IMR-90 (cell line): ENCODE results near the gene CLSTN1. TPM values are rescaled to one million over a fixed set of nuclear protein-coding genes. Genes with fewer than 3 reads are reported as not detected.

Experiments used
- ATAC-seq: fragments of 200-7000 bp; cut with Tn5 transposase; 2 replicates; pipeline ENCODE4 v1.9.1; 2020; ENCODE audit warnings: low read depth, mild to moderate bottlenecking, moderate library complexity
- BruUV-seq: library from RNA; stranded (reverse); fragments of 400-500 nt; replicated peaks from 2 replicates; lab custom pipeline; 2021; lab: Mats Ljungman, UMichigan
- CTCF ChIA-PET: fragments of 300-600 bp; formaldehyde crosslinking; extraction: SDS; loops from one replicate; lab custom pipeline; 2021; ENCODE audit warnings: antibody characterized with exemption; lab: Yijun Ruan, JAX
- POLR2A ChIA-PET: fragments of 300-600 bp; sonication (Branson Sonifier 250); formaldehyde crosslinking; loops from one replicate; lab custom pipeline; 2022; ENCODE audit warnings: antibody characterized with exemption; ENCODE audit not compliant: unreplicated experiment; lab: Charles Lee
- DNase-seq: peaks from one replicate; pipeline ENCODE4 v3.0.0; 2013
- H2AFZ ChIP-seq: replicated peaks from 2 replicates; pipeline ENCODE3; 2013; ENCODE audit warnings: low read length, mild to moderate bottlenecking; ENCODE audit not compliant: poor library complexity
- H2AK5ac ChIP-seq: 2 replicates; pipeline ENCODE4 v1.6.1; 2013; ENCODE audit warnings: low read depth, low read length, inconsistent platforms
- H2AK9ac ChIP-seq: replicated peaks from 2 replicates; pipeline ENCODE3; 2013; ENCODE audit warnings: mild to moderate bottlenecking, low read depth, low read length, moderate library complexity; ENCODE audit not compliant: poor library complexity
- H2BK120ac ChIP-seq: 2 replicates; pipeline ENCODE4 v1.6.1; 2013; ENCODE audit warnings: low read depth, low read length, inconsistent platforms
- H2BK15ac ChIP-seq: 3 replicates; pipeline ENCODE4 v1.6.1; 2013; ENCODE audit warnings: low read depth, low read length, inconsistent platforms
- H2BK20ac ChIP-seq: 2 replicates; pipeline ENCODE4 v1.6.1; 2013; ENCODE audit warnings: low read depth, mild to moderate bottlenecking, inconsistent platforms, low read length, moderate library complexity
- H2BK5ac ChIP-seq: 2 replicates; pipeline ENCODE4 v1.6.1; 2013; ENCODE audit warnings: mild to moderate bottlenecking, low read depth, low read length, inconsistent platforms; ENCODE audit not compliant: poor library complexity, severe bottlenecking
- H3K14ac ChIP-seq: replicated peaks from 2 replicates; pipeline ENCODE4 v1.6.1; 2013; ENCODE audit warnings: low read depth, low read length, inconsistent platforms
- H3K18ac ChIP-seq: 2 replicates; pipeline ENCODE4 v1.6.1; 2013; ENCODE audit warnings: low read depth, low read length, control low read depth
- H3K23ac ChIP-seq: 2 replicates; pipeline ENCODE4 v1.6.1; 2013; ENCODE audit warnings: low read depth, low read length, inconsistent platforms
- H3K27ac ChIP-seq: 2 replicates; pipeline ENCODE4 v1.5.1; 2013; ENCODE audit warnings: mild to moderate bottlenecking, control low read depth, low read length; ENCODE audit not compliant: insufficient read depth
- H3K27me3 ChIP-seq: 2 replicates; pipeline ENCODE4 v1.6.1; 2013; ENCODE audit warnings: low read length; ENCODE audit not compliant: control insufficient read depth, insufficient read depth
- H3K36me3 ChIP-seq: 2 replicates; pipeline ENCODE4 v1.6.1; 2013; ENCODE audit warnings: low read length, mixed read lengths; ENCODE audit not compliant: control insufficient read depth, insufficient read depth
- H3K4ac ChIP-seq: 2 replicates; pipeline ENCODE4 v1.6.1; 2013; ENCODE audit warnings: low read depth, low read length, inconsistent platforms
- H3K4me1 ChIP-seq: 2 replicates; pipeline ENCODE4 v1.6.1; 2013; ENCODE audit warnings: low read length, mixed read lengths; ENCODE audit not compliant: control insufficient read depth, insufficient read depth
- H3K4me2 ChIP-seq: 2 replicates; pipeline ENCODE4 v1.6.1; 2013; ENCODE audit warnings: low read depth, mild to moderate bottlenecking, control low read depth, low read length, moderate library complexity
- H3K4me3 ChIP-seq: 2 replicates; pipeline ENCODE4 v1.5.1; 2013; ENCODE audit warnings: low read depth, mild to moderate bottlenecking, control low read depth, low read length, moderate library complexity; ENCODE audit not compliant: insufficient read depth
- H3K56ac ChIP-seq: 2 replicates; pipeline ENCODE4 v1.6.1; 2013; ENCODE audit warnings: low read length, inconsistent platforms; ENCODE audit not compliant: insufficient read depth; ENCODE audit errors: extremely low read depth
- H3K79me1 ChIP-seq, 2 experiments: 2 replicates each; pipeline ENCODE4 v1.6.1; 2013; ENCODE audit warnings: low read length in 2 of 2, inconsistent platforms in 1 of 2, low read depth in 1 of 2
- H3K9ac ChIP-seq: 2 replicates; pipeline ENCODE4 v1.6.1; 2013; ENCODE audit warnings: low read depth, low read length, control low read depth
- H3K9me1 ChIP-seq: 2 replicates; pipeline ENCODE4 v1.6.1; 2013; ENCODE audit warnings: low read length, inconsistent platforms; ENCODE audit not compliant: insufficient read depth
- H3K9me3 ChIP-seq: 2 replicates; pipeline ENCODE4 v1.6.1; 2013; ENCODE audit warnings: low read length; ENCODE audit not compliant: control insufficient read depth, insufficient read depth
- H4K20me1 ChIP-seq: 2 replicates; pipeline ENCODE4 v1.6.1; 2013; ENCODE audit warnings: low read length, inconsistent platforms; ENCODE audit not compliant: insufficient read depth
- H4K5ac ChIP-seq: 2 replicates; pipeline ENCODE4 v1.6.1; 2013; ENCODE audit warnings: mild to moderate bottlenecking, low read depth, low read length, control low read depth
- H4K8ac ChIP-seq, 2 experiments: 2 replicates each; pipeline ENCODE4 v1.6.1; 2013; ENCODE audit warnings: low read depth in 2 of 2, low read length in 2 of 2, control low read depth in 1 of 2, inconsistent platforms in 1 of 2
- H4K91ac ChIP-seq: 2 replicates; pipeline ENCODE4 v1.6.1; 2013; ENCODE audit warnings: low read depth, low read length, inconsistent platforms; ENCODE audit not compliant: insufficient read depth
- BHLHE40 ChIP-seq: fragments of 150-350 bp; IDR thresholded peaks from 2 replicates; pipeline ENCODE4 v1.6.1; 2016; ENCODE audit warnings: mild to moderate bottlenecking, low read depth, low read length
- CEBPB ChIP-seq: IDR thresholded peaks from 2 replicates; pipeline ENCODE4 v1.6.1; 2012; ENCODE audit warnings: low read depth, low read length, improper control_type of control experiment
- CHD1 ChIP-seq: IDR thresholded peaks from 2 replicates; pipeline ENCODE4 v1.6.1; 2012; ENCODE audit warnings: low read depth, low read length, improper control_type of control experiment
- CTCF ChIP-seq: conservative IDR thresholded peaks from 2 replicates; pipeline ENCODE4 v1.5.1; 2012; ENCODE audit warnings: mild to moderate bottlenecking, low read depth, low read length, improper control_type of control experiment
- ELK1 ChIP-seq: fragments of 150-350 bp; IDR thresholded peaks from 2 replicates; pipeline ENCODE4 v1.6.1; 2016; ENCODE audit warnings: low read depth, mild to moderate bottlenecking, low read length, moderate library complexity, borderline replicate concordance
- FOS ChIP-seq: fragments of 150-350 bp; IDR thresholded peaks from 2 replicates; pipeline ENCODE4 v1.6.1; 2016; ENCODE audit warnings: low read depth, low read length
- MAFK ChIP-seq: IDR thresholded peaks from 2 replicates; pipeline ENCODE4 v1.6.1; 2012; ENCODE audit warnings: low read depth, low read length, improper control_type of control experiment
- MAZ ChIP-seq: IDR thresholded peaks from 2 replicates; pipeline ENCODE4 v1.6.1; 2012; ENCODE audit warnings: low read depth, mild to moderate bottlenecking, low read length, improper control_type of control experiment, moderate library complexity, borderline replicate concordance
- MXI1 ChIP-seq: IDR thresholded peaks from 2 replicates; pipeline ENCODE4 v1.6.1; 2012; ENCODE audit warnings: low read depth, mild to moderate bottlenecking, low read length, moderate library complexity, borderline replicate concordance
- NFE2L2 ChIP-seq: fragments of 150-350 bp; IDR thresholded peaks from 2 replicates; pipeline ENCODE4 v1.6.1; 2016; ENCODE audit warnings: low read depth, mild to moderate bottlenecking, low read length
- POLR2A ChIP-seq: IDR thresholded peaks from 2 replicates; pipeline ENCODE4 v1.6.1; 2012; ENCODE audit warnings: mild to moderate bottlenecking, low read depth, low read length
- RAD21 ChIP-seq: IDR thresholded peaks from 2 replicates; pipeline ENCODE4 v1.6.1; 2012; ENCODE audit warnings: low read length, improper control_type of control experiment
- RCOR1 ChIP-seq: IDR thresholded peaks from 2 replicates; pipeline ENCODE4 v1.6.1; 2012; ENCODE audit warnings: mild to moderate bottlenecking, low read length, improper control_type of control experiment; ENCODE audit not compliant: insufficient replicate concordance
- RFX5 ChIP-seq: IDR thresholded peaks from 2 replicates; pipeline ENCODE4 v1.8.0; 2012; ENCODE audit warnings: low read depth, mild to moderate bottlenecking, low read length, moderate library complexity
- SMC3 ChIP-seq: fragments of 150-350 bp; IDR thresholded peaks from 2 replicates; pipeline ENCODE4 v1.6.1; 2016; ENCODE audit warnings: low read depth, mild to moderate bottlenecking, antibody characterized with exemption, low read length, moderate library complexity
- USF2 ChIP-seq: fragments of 150-350 bp; IDR thresholded peaks from 2 replicates; pipeline ENCODE4 v1.6.1; 2017; ENCODE audit warnings: mild to moderate bottlenecking, antibody characterized with exemption, low read length, low read depth
- WGBS, 2 experiments: methylation state at CpG; one replicate each; pipeline versions ENCODE4 v1.1.5 to v1.1.7; 2013; ENCODE audit warnings: missing lambda C conversion rate in 2 of 2; ENCODE audit not compliant: insufficient read length in 1 of 2; ENCODE audit errors: extremely low coverage in 2 of 2; 5-methylcytosine and 5-hydroxymethylcytosine counted together
- dilution Hi-C: fragments of 300-500 bp; cut with HindIII; formaldehyde crosslinking; loops from one replicate; pipeline ENCODE4 v1.14.3; 2018; ENCODE audit warnings: low sequenced_read_pairs; ENCODE audit not compliant: unreplicated experiment
- in situ Hi-C: fragments of 300-500 bp; cut with MboI; formaldehyde crosslinking; loops from 3 replicates; pipeline ENCODE4 v1.14.3; 2019; ENCODE audit warnings: low sequenced_read_pairs, inconsistent platforms, mixed read lengths
- intact Hi-C: fragments of 100-400 bp; cut with micrococcal nuclease; formaldehyde crosslinking; loops from 2 replicates; pipeline ENCODE4 v1.10.0; 2022
- polyA plus RNA-seq, 3 experiments: library from polyadenylated mRNA; depleted of rRNA; stranded (reverse); fragments of >200 nt; gene quantifications; 2 replicates each; pipeline ENCODE4 v1.2.3, GENCODE V29; 2012; ENCODE audit warnings: low replicate concordance in 1 of 3
- total RNA-seq: library from RNA; depleted of rRNA; stranded (reverse); fragments of >200 nt; gene quantifications from 2 replicates; pipeline ENCODE4 v1.2.3, GENCODE V29; 2012

CLSTN1 gene
- total and polyA plus RNA-seq, 2 of the 4 experiments (the other 2 are of a cell fraction) = 30.1 to 72.2 TPM

- TF ChIP-seq RCOR1 (no peak), CTCF (no peak), NFE2L2 (no peak), CHD1 (no peak), FOS (no peak), ELK1 (no peak), USF2 (no peak), MAFK (no peak), MXI1 (no peak), BHLHE40 (no peak), CEBPB (no peak), RAD21 (no peak), RFX5 (no peak), POLR2A (no peak), SMC3 (no peak), MAZ (no peak)
- no peak overlapping the region for H3K23ac ChIP-seq
- CTCF ChIA-PET = no interaction called here
- H3K79me1 ChIP-seq = peaks cover 19 to 51% of the 10 kb centered on the region in 2 experiments
- no peaks in the 10 kb centered on the region for H3K9me3 ChIP-seq
- no peaks in the 10 kb centered on the region for H3K27me3 ChIP-seq
- no peak overlapping the region for H4K91ac ChIP-seq
- peaks cover 10% of the 10 kb centered on the region for H3K9me1 ChIP-seq
- no peak overlapping the region for H4K5ac ChIP-seq
- no peak overlapping the region for H3K18ac ChIP-seq
- no peak overlapping the region for H3K4ac ChIP-seq
- H3K4me2 ChIP-seq = no peak overlapping the region
- no TSS peak for BruUV-seq
- H4K20me1 ChIP-seq = peaks cover 42% of the 10 kb centered on the region
- no peak overlapping the region for H3K14ac ChIP-seq
- H3K4me1 ChIP-seq = 0 out of 2 replicates have a peak, but pooled peaks cover 4% of the 10 kb centered on the region
- H2AFZ ChIP-seq = no peak overlapping the region
- no peak for DNase-seq
- no peak overlapping the region for H3K27ac ChIP-seq
- no peak for ATAC-seq
- H3K56ac ChIP-seq = no peak overlapping the region
- dilution Hi-C loops = no loop called here
- POLR2A ChIA-PET = no interaction called here
- H2BK15ac ChIP-seq = no peak overlapping the region
- H3K36me3 ChIP-seq = no peaks in the 10 kb centered on the region
- no peak overlapping the region for H3K9ac ChIP-seq
- H4K8ac ChIP-seq = no peak overlapping the region
- H2AK5ac ChIP-seq = no peak overlapping the region
- H2BK5ac ChIP-seq = no peak overlapping the region
- H2BK20ac ChIP-seq = no peak overlapping the region
- no peak overlapping the region for H3K4me3 ChIP-seq
- no CpG with 5 or more reads among the region's 3 CpGs for WGBS, 2 experiments
- H2BK120ac ChIP-seq = no peak overlapping the region
- intact Hi-C loops = loop anchor here (5.0 kb wide), 1 partner anchor 38 kb away; no protein-coding TSS in a partner anchor
- no peak overlapping the region for H2AK9ac ChIP-seq
- in situ Hi-C loops = no loop called here
These were observed 3.2 kb downstream of the CLSTN1 start for GRCh38 chr1:9820521-9820920.
